ENCODE results near the gene SCGN.
"Not testable (repeated sequence)": the region's sequence is repeated elsewhere in the genome, so short reads cannot be mapped to it uniquely, and the experiment has no call there.

Gene SCGN

GRCh38 chr6:25732468-25733198, 80.6 kb downstream of the SCGN start:
- DNase-seq: no peak

- no peak for DNase-seq
Observed at GRCh38 chr6:25735261-25735660, 83.2 kb downstream of the SCGN start.

- no peak for DNase-seq
Observed at GRCh38 chr6:25743868-25744267, 91.9 kb downstream of the SCGN start.

GRCh38 chr6:25745836-25746235, 93.8 kb downstream of the SCGN start:
- no peak for DNase-seq

GRCh38 chr6:25746968-25747367, 95.0 kb downstream of the SCGN start:
- DNase-seq: no peak

GRCh38 chr6:25747477-25747876, 95.5 kb downstream of the SCGN start:
- no peak for DNase-seq

- DNase-seq: no peak
Observed at GRCh38 chr6:25748049-25748448, 96.0 kb downstream of the SCGN start.

- DNase-seq: not testable (repeated sequence)
Observed at GRCh38 chr6:25748601-25749517, 96.8 kb downstream of the SCGN start.

- no peak for DNase-seq
Observed at GRCh38 chr6:25749837-25750236, 97.8 kb downstream of the SCGN start.

GRCh38 chr6:25750906-25751305, 98.9 kb downstream of the SCGN start:
- no peak for DNase-seq

Measured in RPMI8226 (cell line).